ENCODE results near the gene RBM47.

RBM47 gene

DNA sequence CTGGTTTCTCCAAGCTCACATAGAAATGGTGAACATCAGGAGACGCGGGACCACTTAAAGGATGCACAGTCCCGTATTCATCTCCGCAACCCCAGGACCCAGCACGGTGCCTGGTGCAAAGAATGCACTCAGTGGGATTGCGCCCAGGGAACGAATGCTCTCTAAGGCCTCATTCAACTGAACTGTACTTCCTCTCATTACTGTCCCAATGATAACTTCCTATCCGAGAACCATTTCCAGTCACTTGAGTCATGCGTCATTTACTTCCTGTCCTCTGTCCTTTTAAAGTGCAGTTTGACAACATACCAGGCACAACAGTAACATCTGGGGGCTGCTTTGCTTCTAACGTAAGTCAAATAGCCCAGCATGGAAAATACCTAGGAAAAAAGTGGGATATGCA, 75.7 kb downstream of the RBM47 start:
- TF ChIP-seq, protein P1, sequence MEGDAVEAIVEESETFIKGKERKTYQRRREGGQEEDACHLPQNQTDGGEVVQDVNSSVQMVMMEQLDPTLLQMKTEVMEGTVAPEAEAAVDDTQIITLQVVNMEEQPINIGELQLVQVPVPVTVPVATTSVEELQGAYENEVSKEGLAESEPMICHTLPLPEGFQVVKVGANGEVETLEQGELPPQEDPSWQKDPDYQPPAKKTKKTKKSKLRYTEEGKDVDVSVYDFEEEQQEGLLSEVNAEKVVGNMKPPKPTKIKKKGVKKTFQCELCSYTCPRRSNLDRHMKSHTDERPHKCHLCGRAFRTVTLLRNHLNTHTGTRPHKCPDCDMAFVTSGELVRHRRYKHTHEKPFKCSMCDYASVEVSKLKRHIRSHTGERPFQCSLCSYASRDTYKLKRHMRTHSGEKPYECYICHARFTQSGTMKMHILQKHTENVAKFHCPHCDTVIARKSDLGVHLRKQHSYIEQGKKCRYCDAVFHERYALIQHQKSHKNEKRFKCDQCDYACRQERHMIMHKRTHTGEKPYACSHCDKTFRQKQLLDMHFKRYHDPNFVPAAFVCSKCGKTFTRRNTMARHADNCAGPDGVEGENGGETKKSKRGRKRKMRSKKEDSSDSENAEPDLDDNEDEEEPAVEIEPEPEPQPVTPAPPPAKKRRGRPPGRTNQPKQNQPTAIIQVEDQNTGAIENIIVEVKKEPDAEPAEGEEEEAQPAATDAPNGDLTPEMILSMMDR (conservative IDR thresholded peaks at IDR 0.05; ENCODE audit: low read length), result no peak
- H3K4me3 ChIP-seq (ENCODE audit: low read length), result no peak overlapping the region
- DNase-seq (ENCODE audit: low read depth), result no peak

- H3K4me3 ChIP-seq (ENCODE audit: low read length), result no peak overlapping the region
- TF ChIP-seq, protein P1 (conservative IDR thresholded peaks at IDR 0.05; ENCODE audit: low read length), result no peak
- DNase-seq (ENCODE audit: low read depth), result no peak
Observed at GRCh38 chr4:40552536-40552935, 77.1 kb downstream of the RBM47 start.

GRCh38 chr4:40551568-40552136, 78.0 kb downstream of the RBM47 start:
- peak overlapping the region; percentile 49 for H3K4me3 ChIP-seq (ENCODE audit: low read length)
- DNase-seq (ENCODE audit: low read depth), result peak; percentile 44

GRCh38 chr4:40550948-40551462, 78.7 kb downstream of the RBM47 start:
- peak overlapping the region; percentile 49 for H3K4me3 ChIP-seq (ENCODE audit: low read length)
- peak; percentile 42 for DNase-seq (ENCODE audit: low read depth)
- TF ChIP-seq, protein P1 (conservative IDR thresholded peaks at IDR 0.05; ENCODE audit: low read length), result peak; percentile 53

DNA sequence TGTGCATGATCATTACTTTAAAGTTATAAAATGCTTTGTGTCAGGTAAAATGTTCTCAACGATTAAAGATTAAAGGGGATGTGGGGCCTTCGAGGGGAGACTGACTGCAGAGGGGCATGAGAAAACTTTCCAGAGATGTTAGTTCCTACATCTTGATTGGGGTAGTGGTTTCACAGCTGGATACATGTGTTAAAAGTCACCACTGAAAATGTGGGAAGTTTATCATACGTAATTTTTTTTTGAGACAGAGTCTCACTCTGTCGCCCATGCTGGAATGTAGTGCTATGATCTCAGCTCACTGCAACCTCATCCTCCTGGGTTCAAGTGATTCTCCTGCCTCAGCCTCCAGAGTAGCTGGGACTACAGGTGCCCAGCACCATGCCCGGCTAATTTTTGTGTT, 79.5 kb downstream of the RBM47 start:
- no peak for DNase-seq (ENCODE audit: low read depth)
- TF ChIP-seq, protein P1 (conservative IDR thresholded peaks at IDR 0.05; ENCODE audit: low read length), result no peak
- no peak overlapping the region for H3K4me3 ChIP-seq (ENCODE audit: low read length)

- TF ChIP-seq, protein P1 (conservative IDR thresholded peaks at IDR 0.05; ENCODE audit: low read length), result no peak
- H3K4me3 ChIP-seq (ENCODE audit: low read length), result no peak overlapping the region
- DNase-seq (ENCODE audit: low read depth), result peak; percentile 12
Observed at GRCh38 chr4:40548256-40548655, 81.4 kb downstream of the RBM47 start.

- DNase-seq (ENCODE audit: low read depth), result no peak
- no peak overlapping the region for H3K4me3 ChIP-seq (ENCODE audit: low read length)
- TF ChIP-seq, protein P1 (conservative IDR thresholded peaks at IDR 0.05; ENCODE audit: low read length), result no peak
Observed at GRCh38 chr4:40547789-40548132, 81.9 kb downstream of the RBM47 start.
